Aorta (tissue), 5 donors: ENCODE data around the gene NOP9. TPM values are rescaled to one million over a fixed set of nuclear protein-coding genes. Genes with fewer than 3 reads are reported as not detected.

ENCODE experiments used
- ATAC-seq: fragments of 200-7000 bp; cut with Tn5 transposase; one replicate; pipeline ENCODE4 v1.9.1; 2022; ENCODE audit warnings: moderate library complexity; ENCODE audit not compliant: low FRiP score
- DNase-seq, 2 donors: peaks; one replicate each; pipeline ENCODE4 v3.0.0-alpha.2; 2020
- H3K27ac ChIP-seq, 2 donors: one replicate each; pipeline ENCODE4 v1.5.1; 2013; ENCODE audit warnings: low read length in 2 of 2, mild to moderate bottlenecking in 2 of 2, moderate library complexity in 2 of 2, control low read depth in 1 of 2, inconsistent platforms in 1 of 2, low read depth in 1 of 2
- H3K27me3 ChIP-seq, 2 donors: one replicate each; pipeline ENCODE4 v1.6.1; 2013; ENCODE audit warnings: control low read depth in 1 of 2, low read length in 1 of 2, mild to moderate bottlenecking in 1 of 2, moderate library complexity in 1 of 2; ENCODE audit not compliant: insufficient read depth in 2 of 2, control insufficient read depth in 1 of 2
- H3K36me3 ChIP-seq, 2 donors: one replicate each; pipeline ENCODE4 v1.6.1; 2013; ENCODE audit warnings: control low read depth in 1 of 2, low read length in 1 of 2, mild to moderate bottlenecking in 1 of 2; ENCODE audit not compliant: insufficient read depth in 2 of 2, control insufficient read depth in 1 of 2
- H3K4me1 ChIP-seq, 2 donors: one replicate each; pipeline ENCODE4 v1.6.1; 2013; ENCODE audit warnings: low read length in 2 of 2, control low read depth in 1 of 2, mild to moderate bottlenecking in 1 of 2, moderate library complexity in 1 of 2; ENCODE audit not compliant: insufficient read depth in 2 of 2, control insufficient read depth in 1 of 2
- H3K4me3 ChIP-seq, 2 donors: one replicate each; pipeline ENCODE4 v1.5.1; 2013; ENCODE audit warnings: low read length in 2 of 2, control low read depth in 1 of 2, mild to moderate bottlenecking in 1 of 2
- H3K9me3 ChIP-seq: one replicate; pipeline ENCODE4 v1.6.1; 2013; ENCODE audit warnings: mild to moderate bottlenecking, low read length; ENCODE audit not compliant: control insufficient read depth
- WGBS, 2 donors: extraction: QIAGEN DNeasy Blood & Tissue Kit; methylation state at CpG; one replicate each; pipeline ENCODE4 v1.1.7; 2013; 5-methylcytosine and 5-hydroxymethylcytosine counted together
- intact Hi-C, 2 donors: fragments of 100-400 bp; cut with DNase I; formaldehyde crosslinking; loops; one replicate each; pipeline versions ENCODE4 v1.14.2 to v1.15.0; 2022
- polyA plus RNA-seq, 2 donors: library from polyadenylated mRNA; stranded (reverse); fragments of 200-250 nt; gene quantifications; one replicate each; pipeline ENCODE4 v1.2.3, GENCODE V29; 2013
- total RNA-seq, 2 donors: library from RNA; stranded (reverse); fragmentation: NEBNext Ultra II Directional; extraction: Animal tissue kit (Norgen Biotek cat#: 25700); gene quantifications; one replicate each; pipeline ENCODE4 v1.2.1, GENCODE V29; 2021
- donor health status: healthy with polysubstance abuse.
- donor health status: Bipolar disorder and iron deficiency.
- donor health status: DM: no; HTN: no; CAD: no.
- donor health status: DM: no; HTN: no; CAD: no.
- donor health status: DM: yes; HTN: yes; CAD: no.

Gene NOP9
- total and polyA plus RNA-seq, 4 donors: 7.9 to 19.9 (median 14.3) TPM

- no peaks in the 10 kb centered on the region for H3K36me3 ChIP-seq
- intact Hi-C loops: no loop called here
- 87 to 89% methylated on average over 10 of the region's 10 CpGs for WGBS, 2 donors
- ATAC-seq (no peak), DNase-seq (peak; percentile 41 to 75)
- H3K27me3 ChIP-seq: no peaks in the 10 kb centered on the region
- H3K27ac ChIP-seq: no peak overlapping the region
- H3K9me3 ChIP-seq: no peaks in the 10 kb centered on the region
- H3K4me3 ChIP-seq: no peak overlapping the region
- no peaks in the 10 kb centered on the region for H3K4me1 ChIP-seq
These were observed 15.7 kb downstream of the NOP9 start for GRCh38 chr14:24315243-24315806.

- peak; percentile 58 to 81 for DNase-seq
- intact Hi-C loops: no loop called here
- no peak overlapping the region for H3K4me3 ChIP-seq
- WGBS, 2 donors: 33 to 34% methylated on average over 70 of the region's 70 CpGs
- no peaks in the 10 kb centered on the region for H3K4me1 ChIP-seq
- H3K27me3 ChIP-seq: no peaks in the 10 kb centered on the region
- no peaks in the 10 kb centered on the region for H3K36me3 ChIP-seq
- no peak overlapping the region for H3K27ac ChIP-seq
- peak; percentile 64 for ATAC-seq
- H3K9me3 ChIP-seq: no peaks in the 10 kb centered on the region
These were observed 16.4 kb downstream of the NOP9 start for GRCh38 chr14:24315807-24316596.

GRCh38 chr14:24316597-24316950, 16.9 kb downstream of the NOP9 start:
- Histone ChIP-seq H3K27me3 (no peaks in the 10 kb centered on the region), H3K4me1 (no peaks in the 10 kb centered on the region), H3K9me3 (no peaks in the 10 kb centered on the region), H3K27ac (no peak overlapping the region), H3K4me3 (no peak overlapping the region), H3K36me3 (no peaks in the 10 kb centered on the region)
- ATAC-seq: no peak
- WGBS, 2 donors: 48 to 49% methylated on average over 13 to 18 of the region's 18 CpGs
- intact Hi-C loops: no loop called here
- DNase-seq: peak in 1 of 2 donors; percentile 42

- intact Hi-C loops: no loop called here
- Histone ChIP-seq H3K9me3 (no peaks in the 10 kb centered on the region), H3K36me3 (no peaks in the 10 kb centered on the region), H3K27me3 (no peaks in the 10 kb centered on the region), H3K4me1 (no peaks in the 10 kb centered on the region), H3K4me3 (no peak overlapping the region), H3K27ac (no peak overlapping the region)
- ATAC-seq (no peak), DNase-seq (no peak)
- 84% methylated on average over 3 of the region's 3 CpGs for WGBS, 2 donors
These were observed 17.7 kb downstream of the NOP9 start for GRCh38 chr14:24317141-24317928.

GRCh38 chr14:24321212-24321975, 21.7 kb downstream of the NOP9 start:
- Histone ChIP-seq H3K27ac (no peak overlapping the region), H3K4me1 (no peaks in the 10 kb centered on the region), H3K36me3 (no peaks in the 10 kb centered on the region), H3K27me3 (no peaks in the 10 kb centered on the region), H3K4me3 (no peak overlapping the region), H3K9me3 (no peaks in the 10 kb centered on the region)
- ATAC-seq (no peak), DNase-seq (peak in 1 of 2 donors; percentile 40)
- intact Hi-C loops: no loop called here
- WGBS, 2 donors: 78 to 82% methylated on average over 13 to 14 of the region's 14 CpGs

GRCh38 chr14:24322672-24323071, 23.0 kb downstream of the NOP9 start:
- 83 to 84% methylated on average over 9 to 10 of the region's 10 CpGs for WGBS, 2 donors
- Histone ChIP-seq H3K27me3 (no peaks in the 10 kb centered on the region), H3K9me3 (no peaks in the 10 kb centered on the region), H3K4me3 (no peak overlapping the region), H3K36me3 (no peaks in the 10 kb centered on the region), H3K4me1 (no peaks in the 10 kb centered on the region), H3K27ac (no peak overlapping the region)
- ATAC-seq: no peak
- peak in 1 of 2 donors; percentile 68 for DNase-seq
- intact Hi-C loops: no loop called here

- H3K27ac ChIP-seq: no peak overlapping the region
- WGBS, 2 donors: 58 to 64% methylated on average over 3 of the region's 3 CpGs
- H3K4me3 ChIP-seq: no peak overlapping the region
- no peaks in the 10 kb centered on the region for H3K4me1 ChIP-seq
- H3K36me3 ChIP-seq: no peaks in the 10 kb centered on the region
- intact Hi-C loops: no loop called here
- no peaks in the 10 kb centered on the region for H3K9me3 ChIP-seq
- H3K27me3 ChIP-seq: no peaks in the 10 kb centered on the region
- peak in 1 of 2 donors; percentile 13 for DNase-seq
- no peak for ATAC-seq
These were observed 23.7 kb downstream of the NOP9 start for GRCh38 chr14:24323341-24323740.

GRCh38 chr14:24324024-24324423, 24.4 kb downstream of the NOP9 start:
- H3K4me1 ChIP-seq: no peaks in the 10 kb centered on the region
- WGBS, 2 donors: 76 to 78% methylated on average over 6 of the region's 6 CpGs
- no peaks in the 10 kb centered on the region for H3K9me3 ChIP-seq
- no peaks in the 10 kb centered on the region for H3K36me3 ChIP-seq
- ATAC-seq: no peak
- no peak overlapping the region for H3K4me3 ChIP-seq
- no peak overlapping the region for H3K27ac ChIP-seq
- no peaks in the 10 kb centered on the region for H3K27me3 ChIP-seq
- intact Hi-C loops: no loop called here
- DNase-seq: peak in 1 of 2 donors; percentile 72
